ENCODE results near the gene CFAP300.

DNA sequence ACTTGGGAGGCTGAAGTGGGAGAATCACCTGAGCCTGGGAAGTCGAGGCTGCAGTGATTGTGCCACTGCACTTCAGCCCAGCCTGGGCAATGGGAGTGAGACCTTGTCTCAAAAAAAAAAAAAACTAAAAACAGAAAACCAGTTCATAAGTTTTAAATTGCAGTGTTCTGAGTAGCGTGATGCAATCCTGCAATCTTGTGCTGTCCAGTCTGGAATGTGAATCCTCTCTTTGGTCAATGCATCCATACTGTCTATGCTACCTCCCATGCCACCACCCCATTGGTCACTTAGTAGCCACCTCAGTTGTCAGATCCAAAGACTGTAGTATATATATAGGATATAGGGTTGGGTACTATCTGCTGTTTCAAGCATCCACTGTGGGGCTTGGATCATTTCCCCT is 74.1 kb downstream of the CFAP300 start:
- TF ChIP-seq, protein P1, sequence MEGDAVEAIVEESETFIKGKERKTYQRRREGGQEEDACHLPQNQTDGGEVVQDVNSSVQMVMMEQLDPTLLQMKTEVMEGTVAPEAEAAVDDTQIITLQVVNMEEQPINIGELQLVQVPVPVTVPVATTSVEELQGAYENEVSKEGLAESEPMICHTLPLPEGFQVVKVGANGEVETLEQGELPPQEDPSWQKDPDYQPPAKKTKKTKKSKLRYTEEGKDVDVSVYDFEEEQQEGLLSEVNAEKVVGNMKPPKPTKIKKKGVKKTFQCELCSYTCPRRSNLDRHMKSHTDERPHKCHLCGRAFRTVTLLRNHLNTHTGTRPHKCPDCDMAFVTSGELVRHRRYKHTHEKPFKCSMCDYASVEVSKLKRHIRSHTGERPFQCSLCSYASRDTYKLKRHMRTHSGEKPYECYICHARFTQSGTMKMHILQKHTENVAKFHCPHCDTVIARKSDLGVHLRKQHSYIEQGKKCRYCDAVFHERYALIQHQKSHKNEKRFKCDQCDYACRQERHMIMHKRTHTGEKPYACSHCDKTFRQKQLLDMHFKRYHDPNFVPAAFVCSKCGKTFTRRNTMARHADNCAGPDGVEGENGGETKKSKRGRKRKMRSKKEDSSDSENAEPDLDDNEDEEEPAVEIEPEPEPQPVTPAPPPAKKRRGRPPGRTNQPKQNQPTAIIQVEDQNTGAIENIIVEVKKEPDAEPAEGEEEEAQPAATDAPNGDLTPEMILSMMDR (IDR thresholded peaks at IDR 0.05), result no peak
- TF ChIP-seq POLR2A (IDR thresholded peaks at IDR 0.05), result no peak

All from body of pancreas (tissue), 4 donors.